NCI-H187 (cell line): ENCODE measurements around the gene DTX3L.

Experiments used
- DNase-seq, 2 experiments: peaks; one replicate each; lab custom pipeline; 2025; lab: John Stamatoyannopoulos, UW

The DTX3L gene

GRCh38 chr3:122606330-122606729 is 42.2 kb downstream of the DTX3L start:
- no peak for DNase-seq

- DNase-seq = no peak
These were observed 44.8 kb downstream of the DTX3L start for GRCh38 chr3:122608916-122609315.

- no peak for DNase-seq
These were observed 45.8 kb downstream of the DTX3L start for GRCh38 chr3:122609798-122610559.

DNA sequence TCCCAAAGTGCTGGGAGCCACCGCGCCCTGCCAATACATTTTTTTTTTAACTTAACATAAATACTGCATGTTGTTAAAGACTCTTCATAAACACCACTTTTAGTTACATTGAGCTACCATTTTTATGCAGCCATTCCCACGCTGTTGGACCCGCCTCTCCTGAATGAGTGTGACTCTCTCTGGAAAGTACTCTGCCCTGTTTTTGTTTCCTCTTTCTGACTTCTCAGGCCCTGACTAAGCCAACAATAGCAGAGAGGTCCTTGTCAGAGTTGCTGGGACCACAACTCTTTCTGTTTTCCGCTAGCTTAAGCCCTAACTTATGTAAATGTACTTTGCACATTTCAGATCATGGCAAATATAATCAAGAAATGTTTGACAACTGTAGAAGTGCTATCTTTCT is 48.6 kb downstream of the DTX3L start:
- DNase-seq = no peak

GRCh38 chr3:122615303-122615702 is 51.2 kb downstream of the DTX3L start:
- no peak for DNase-seq

DNA sequence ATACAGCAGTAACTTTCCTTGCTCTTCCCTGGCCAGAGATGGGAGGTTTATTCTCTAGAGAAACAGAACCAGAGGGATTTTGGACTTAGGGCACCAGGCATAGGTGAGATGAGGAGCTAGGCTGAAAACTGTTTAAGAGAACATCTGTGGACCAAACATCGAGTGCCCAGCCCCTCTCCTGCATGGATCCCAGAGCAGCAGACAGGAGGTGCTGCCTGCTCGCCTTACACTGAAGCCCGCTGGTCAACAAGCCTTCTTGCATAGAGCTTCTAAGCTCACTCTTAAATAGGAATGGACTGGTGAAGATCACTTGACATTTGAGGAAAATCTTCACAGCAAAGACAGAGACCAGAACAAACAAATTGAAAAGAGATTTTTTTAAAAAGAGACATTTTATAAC is 54.5 kb downstream of the DTX3L start:
- DNase-seq = no peak

- DNase-seq = no peak
These were observed 54.9 kb downstream of the DTX3L start for GRCh38 chr3:122619040-122619439.

GRCh38 chr3:122620399-122620798 is 56.3 kb downstream of the DTX3L start:
- no peak for DNase-seq

DNA sequence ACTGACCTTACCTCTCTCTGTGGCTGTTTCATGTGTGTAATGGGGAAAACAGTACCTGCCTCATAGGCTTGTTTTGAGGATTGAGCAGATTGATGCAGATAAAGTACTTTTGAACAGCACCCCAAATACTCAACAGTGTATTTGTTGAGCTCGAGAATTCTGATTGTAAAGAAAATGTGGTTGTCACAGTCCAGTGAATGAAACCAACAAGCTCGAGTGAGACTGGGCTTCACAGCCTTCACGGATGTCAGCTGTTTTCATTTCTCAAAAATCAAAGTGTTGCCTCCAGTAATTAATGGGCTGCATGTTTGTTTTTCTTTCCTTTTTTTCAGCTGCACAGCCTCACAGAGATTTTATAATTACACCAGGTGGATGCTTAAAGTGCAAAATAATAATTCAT is 57.0 kb downstream of the DTX3L start:
- no peak for DNase-seq

GRCh38 chr3:122623031-122623829 is 59.1 kb downstream of the DTX3L start:
- DNase-seq = no peak
